ENCODE measurements around the gene CNDP1.

DNA sequence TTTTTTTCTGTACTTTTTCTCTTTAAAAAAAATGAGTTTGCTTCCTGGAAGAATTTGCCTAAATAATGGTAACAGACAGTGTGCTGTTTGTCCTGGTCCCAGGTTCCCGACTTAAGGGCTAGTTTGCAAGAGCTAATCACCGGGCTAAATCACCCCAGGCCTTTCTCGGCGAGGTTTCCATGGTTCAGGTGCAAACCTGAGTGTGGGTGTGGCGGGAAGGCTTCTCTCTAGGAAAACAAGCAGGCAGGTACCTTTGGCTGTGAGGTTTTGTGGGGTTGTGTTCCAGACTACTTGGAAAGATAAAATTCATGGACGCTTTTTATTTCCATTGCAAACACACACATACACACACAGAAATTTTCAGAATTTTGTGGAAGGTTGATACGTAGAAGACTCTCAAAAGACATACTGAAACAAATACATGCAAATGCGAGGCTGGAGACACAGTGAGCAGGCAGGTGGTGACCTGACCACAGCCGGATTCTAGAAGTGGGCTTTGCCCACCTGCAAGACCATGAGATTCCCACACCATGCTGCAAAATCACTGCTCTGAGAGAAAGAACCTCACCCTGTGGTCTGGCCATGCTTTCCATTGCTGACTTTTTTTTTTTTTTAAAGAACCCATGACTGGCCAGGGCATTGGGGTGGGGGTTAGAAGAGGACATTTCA is 815 bp downstream of the CNDP1 start:
- TF ChIP-seq, protein P1, sequence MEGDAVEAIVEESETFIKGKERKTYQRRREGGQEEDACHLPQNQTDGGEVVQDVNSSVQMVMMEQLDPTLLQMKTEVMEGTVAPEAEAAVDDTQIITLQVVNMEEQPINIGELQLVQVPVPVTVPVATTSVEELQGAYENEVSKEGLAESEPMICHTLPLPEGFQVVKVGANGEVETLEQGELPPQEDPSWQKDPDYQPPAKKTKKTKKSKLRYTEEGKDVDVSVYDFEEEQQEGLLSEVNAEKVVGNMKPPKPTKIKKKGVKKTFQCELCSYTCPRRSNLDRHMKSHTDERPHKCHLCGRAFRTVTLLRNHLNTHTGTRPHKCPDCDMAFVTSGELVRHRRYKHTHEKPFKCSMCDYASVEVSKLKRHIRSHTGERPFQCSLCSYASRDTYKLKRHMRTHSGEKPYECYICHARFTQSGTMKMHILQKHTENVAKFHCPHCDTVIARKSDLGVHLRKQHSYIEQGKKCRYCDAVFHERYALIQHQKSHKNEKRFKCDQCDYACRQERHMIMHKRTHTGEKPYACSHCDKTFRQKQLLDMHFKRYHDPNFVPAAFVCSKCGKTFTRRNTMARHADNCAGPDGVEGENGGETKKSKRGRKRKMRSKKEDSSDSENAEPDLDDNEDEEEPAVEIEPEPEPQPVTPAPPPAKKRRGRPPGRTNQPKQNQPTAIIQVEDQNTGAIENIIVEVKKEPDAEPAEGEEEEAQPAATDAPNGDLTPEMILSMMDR (IDR thresholded peaks at IDR 0.05), result no peak
- TF ChIP-seq ZFX (IDR thresholded peaks at IDR 0.05; ENCODE audit: borderline replicate concordance), result no peak

All from 22Rv1 (cell line).